SK-N-SH (cell line): ENCODE measurements around the gene WFDC6. TPM values are rescaled to one million over a fixed set of nuclear protein-coding genes. Genes with fewer than 3 reads are reported as not detected.

Experiments
- CTCF ChIA-PET: fragments of 300-600, 350-600 bp; formaldehyde crosslinking; extraction: SDS; loops from one replicate; lab custom pipeline; 2021; lab: Yijun Ruan, JAX
- POLR2A ChIA-PET: fragments of 350-600 bp; sonication (Branson Sonifier 250); formaldehyde crosslinking; extraction: SDS; loops from one replicate; lab custom pipeline; 2020; ENCODE audit warnings: antibody characterized with exemption, inconsistent platforms; lab: Yijun Ruan, JAX
- DNase-seq: peaks from one replicate; pipeline ENCODE4 v3.0.0; 2012
- H2AFZ ChIP-seq: fragments of 200-600 bp; sonication (generic); 2 replicates; pipeline ENCODE4 v1.8.1; 2016; ENCODE audit warnings: antibody characterized with exemption, mild to moderate bottlenecking, low read depth
- H3F3A ChIP-seq: fragments of 200-600 bp; sonication (generic); replicated peaks from 2 replicates; pipeline ENCODE3; 2016; ENCODE audit warnings: antibody characterized with exemption, mild to moderate bottlenecking; ENCODE audit not compliant: insufficient read depth
- H3K27ac ChIP-seq, 2 experiments: fragments of 200-500 bp in 1 of 2; fragments of 200-600 bp in 1 of 2; sonication (Bioruptor generic) in 1 of 2; sonication (generic), shearing (Covaris generic) in 1 of 2; 2 replicates each; pipeline versions ENCODE4 v1.5.1 to v1.6.1; 2014 to 2016; ENCODE audit warnings: low read depth in 2 of 2, inconsistent platforms in 1 of 2, low read length in 1 of 2, mild to moderate bottlenecking in 1 of 2, mixed read lengths in 1 of 2
- H3K27me3 ChIP-seq: fragments of 200-600 bp; sonication (generic), shearing (Covaris generic); 2 replicates; pipeline ENCODE4 v1.6.1; 2016; ENCODE audit warnings: mixed run types; ENCODE audit not compliant: insufficient read depth
- H3K36me3 ChIP-seq, 2 experiments: fragments of 200-500 bp in 1 of 2; fragments of 200-600 bp in 1 of 2; sonication (Bioruptor generic) in 1 of 2; sonication (generic) in 1 of 2; replicated peaks in 1 of 2; 2 replicates each; pipeline versions ENCODE3 to v1.5.1; 2014 to 2016; ENCODE audit warnings: low read length in 1 of 2, mild to moderate bottlenecking in 1 of 2; ENCODE audit not compliant: insufficient read depth in 2 of 2, control insufficient read depth in 1 of 2
- H3K4me1 ChIP-seq, 2 experiments: fragments of 200-500 bp in 1 of 2; fragments of 200-600 bp in 1 of 2; sonication (Bioruptor generic) in 1 of 2; sonication (generic), shearing (Covaris generic) in 1 of 2; 2 replicates each; pipeline versions ENCODE4 v1.5.1 to v1.6.1; 2014 to 2016; ENCODE audit warnings: low read depth in 1 of 2, low read length in 1 of 2, mixed run types in 1 of 2; ENCODE audit not compliant: insufficient read depth in 2 of 2, control insufficient read depth in 1 of 2
- H3K4me2 ChIP-seq: fragments of 200-600 bp; sonication (generic), shearing (Covaris generic); 2 replicates; pipeline ENCODE4 v1.6.1; 2017; ENCODE audit warnings: mixed run types
- H3K4me3 ChIP-seq, 2 experiments: fragments of 200-500 bp in 1 of 2; fragments of 200-600 bp in 1 of 2; sonication (Bioruptor generic) in 1 of 2; sonication (generic), shearing (Covaris generic) in 1 of 2; 2 replicates each; pipeline versions ENCODE4 v1.5.1 to v1.8.1; 2014 to 2016; ENCODE audit warnings: low read depth in 2 of 2, inconsistent platforms in 1 of 2, low read length in 1 of 2, mild to moderate bottlenecking in 1 of 2, mixed read lengths in 1 of 2, moderate library complexity in 1 of 2
- H3K79me2 ChIP-seq: fragments of 200-600 bp; sonication (generic); 2 replicates; pipeline ENCODE4 v1.8.1; 2017; ENCODE audit warnings: mild to moderate bottlenecking; ENCODE audit not compliant: insufficient read depth
- H3K9ac ChIP-seq: fragments of 200-600 bp; sonication (generic); 2 replicates; pipeline ENCODE4 v1.6.1; 2017; ENCODE audit warnings: mixed run types
- H3K9me2 ChIP-seq: fragments of 200-600 bp; sonication (generic); 2 replicates; pipeline ENCODE4 v1.6.1; 2017; ENCODE audit warnings: mixed run types
- H3K9me3 ChIP-seq: fragments of 200-600 bp; sonication (generic); 2 replicates; pipeline ENCODE4 v1.6.1; 2017; ENCODE audit warnings: mixed run types, mild to moderate bottlenecking, moderate library complexity
- H4K20me1 ChIP-seq: fragments of 200-600 bp; sonication (generic); 2 replicates; pipeline ENCODE4 v1.6.1; 2017; ENCODE audit warnings: mild to moderate bottlenecking, mixed run types; ENCODE audit not compliant: insufficient read depth
- CHD2 ChIP-seq: fragments of 150-350 bp; IDR thresholded peaks from 2 replicates; pipeline ENCODE4 v1.6.1; 2018; ENCODE audit warnings: low read length; ENCODE audit not compliant: partially characterized antibody
- CTCF ChIP-seq: fragments of 200-600 bp; sonication (generic); IDR thresholded peaks from 2 replicates; pipeline ENCODE4 v1.6.1; 2017; ENCODE audit warnings: antibody characterized with exemption, mild to moderate bottlenecking, moderate library complexity
- ELF1 ChIP-seq: IDR thresholded peaks from 2 replicates; pipeline ENCODE4 v1.4.0; 2012
- EZH2phosphoT487 ChIP-seq: fragments of 200-600 bp; sonication (generic); IDR thresholded peaks from 2 replicates; pipeline ENCODE4 v1.6.1; 2017; ENCODE audit warnings: low read depth, mixed run types, mild to moderate bottlenecking, antibody characterized with exemption, moderate library complexity, borderline replicate concordance
- FOXM1 ChIP-seq: IDR thresholded peaks from 2 replicates; pipeline ENCODE4 v1.4.0; 2012; ENCODE audit warnings: low read depth, mild to moderate bottlenecking
- JUND ChIP-seq: IDR thresholded peaks from 2 replicates; pipeline ENCODE4 v1.4.0; 2012
- MEF2A ChIP-seq: IDR thresholded peaks from 2 replicates; pipeline ENCODE4 v1.4.0; 2012; ENCODE audit warnings: low read depth, borderline replicate concordance
- MXI1 ChIP-seq: IDR thresholded peaks from 2 replicates; pipeline ENCODE4 v1.6.1; 2012; ENCODE audit warnings: mild to moderate bottlenecking, low read depth, low read length, improper control_type of control experiment
- NRF1 ChIP-seq: IDR thresholded peaks from 2 replicates; pipeline ENCODE4 v1.6.1; 2012; ENCODE audit warnings: low read depth, mild to moderate bottlenecking, low read length
- REST ChIP-seq: IDR thresholded peaks from 2 replicates; pipeline ENCODE4 v1.6.1; 2012; ENCODE audit warnings: mild to moderate bottlenecking, low read depth, low read length, moderate library complexity
- RFX5 ChIP-seq: IDR thresholded peaks from 2 replicates; pipeline ENCODE4 v1.6.1; 2012; ENCODE audit warnings: mild to moderate bottlenecking, improper control_type of control experiment, low read length
- RXRA ChIP-seq: IDR thresholded peaks from 2 replicates; pipeline ENCODE4 v1.4.0; 2012; ENCODE audit warnings: low read depth, mild to moderate bottlenecking, borderline replicate concordance
- SIN3A ChIP-seq: IDR thresholded peaks from 2 replicates; pipeline ENCODE4 v1.6.1; 2012; ENCODE audit warnings: low read depth, mild to moderate bottlenecking, low read length, moderate library complexity, borderline replicate concordance
- SMC3 ChIP-seq: IDR thresholded peaks from 2 replicates; pipeline ENCODE4 v1.6.1; 2012; ENCODE audit warnings: low read depth, low read length, improper control_type of control experiment
- TCF12 ChIP-seq: IDR thresholded peaks from 2 replicates; pipeline ENCODE4 v1.4.0; 2012
- YY1 ChIP-seq: IDR thresholded peaks from 2 replicates; pipeline ENCODE4 v1.4.0; 2012; ENCODE audit warnings: low read depth, mild to moderate bottlenecking
- ZBTB33 ChIP-seq: IDR thresholded peaks from 2 replicates; pipeline ENCODE4 v1.4.0; 2012; ENCODE audit warnings: low read depth, borderline replicate concordance
- WGBS: methylation state at CpG from one replicate; pipeline ENCODE4 v1.1.6; 2017; ENCODE audit warnings: low lambda C conversion rate; 5-methylcytosine and 5-hydroxymethylcytosine counted together
- polyA plus RNA-seq, 3 experiments: library from polyadenylated mRNA; depleted of rRNA; stranded (reverse); fragments of >200 nt; gene quantifications; 2 replicates each; pipeline ENCODE4 v1.2.3, GENCODE V29; 2012
- TF ChIP-seq, protein P1 (sequence below): fragments of 150-350 bp; IDR thresholded peaks from 2 replicates; pipeline ENCODE4 v1.6.1; 2016; ENCODE audit warnings: mild to moderate bottlenecking, low read depth, low read length

WFDC6 gene
- polyA plus RNA-seq, 1 of the 3 experiments (the other 2 are of a cell fraction): not detected

GRCh38 chr20:45523821-45524220, 15.5 kb downstream of the WFDC6 start:
- no peak for DNase-seq
- Histone ChIP-seq H3K9ac (no peak overlapping the region), H4K20me1 (no peaks in the 10 kb centered on the region), H3K4me1 (no peaks in the 10 kb centered on the region), H3K27me3 (no peaks in the 10 kb centered on the region; the same call in 1 of the 2 replicates), H3K27ac (no peak overlapping the region), H3K4me2 (no peak overlapping the region), H3F3A (no peaks in the 10 kb centered on the region), H3K4me3 (no peak overlapping the region), H3K9me2 (no peaks in the 10 kb centered on the region), H2AFZ (no peak overlapping the region), H3K9me3 (no peaks in the 10 kb centered on the region), H3K79me2 (no peaks in the 10 kb centered on the region), H3K36me3 (no peaks in the 10 kb centered on the region)
- 2% methylated on average over 1 of the region's 1 CpG for WGBS
- ChIA-PET POLR2A (no interaction called here), CTCF (no interaction called here)
- no peak for TF ChIP-seq NRF1
- TF ChIP-seq MEF2A: no peak
- TF ChIP-seq SIN3A: no peak
- TF ChIP-seq, protein P1, sequence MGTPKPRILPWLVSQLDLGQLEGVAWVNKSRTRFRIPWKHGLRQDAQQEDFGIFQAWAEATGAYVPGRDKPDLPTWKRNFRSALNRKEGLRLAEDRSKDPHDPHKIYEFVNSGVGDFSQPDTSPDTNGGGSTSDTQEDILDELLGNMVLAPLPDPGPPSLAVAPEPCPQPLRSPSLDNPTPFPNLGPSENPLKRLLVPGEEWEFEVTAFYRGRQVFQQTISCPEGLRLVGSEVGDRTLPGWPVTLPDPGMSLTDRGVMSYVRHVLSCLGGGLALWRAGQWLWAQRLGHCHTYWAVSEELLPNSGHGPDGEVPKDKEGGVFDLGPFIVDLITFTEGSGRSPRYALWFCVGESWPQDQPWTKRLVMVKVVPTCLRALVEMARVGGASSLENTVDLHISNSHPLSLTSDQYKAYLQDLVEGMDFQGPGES: no peak
- TF ChIP-seq REST: no peak
- no peak for TF ChIP-seq YY1

DNA sequence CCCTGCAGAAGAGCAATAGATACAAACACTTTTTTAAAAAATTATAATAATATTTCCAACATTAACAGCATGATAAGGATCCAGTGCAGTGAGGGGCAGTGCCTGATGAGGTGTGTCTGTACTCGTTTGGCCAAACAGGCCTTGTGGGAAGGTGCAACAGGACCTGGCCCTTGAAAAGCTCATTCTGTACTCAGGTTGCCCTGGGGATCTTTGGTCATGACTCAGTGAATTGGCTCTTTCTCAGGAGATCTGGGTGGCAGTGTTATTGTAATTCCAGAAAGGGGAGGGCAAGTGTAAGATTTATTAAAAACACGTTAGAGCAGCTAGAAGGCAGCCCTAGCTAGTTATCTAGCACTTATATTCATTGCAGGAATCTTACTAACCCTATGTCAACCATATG, 21.0 kb downstream of the WFDC6 start:
- Histone ChIP-seq H3K79me2 (no peaks in the 10 kb centered on the region), H3F3A (no peaks in the 10 kb centered on the region), H2AFZ (no peak overlapping the region), H3K9me2 (no peaks in the 10 kb centered on the region), H4K20me1 (no peaks in the 10 kb centered on the region), H3K36me3 (no peaks in the 10 kb centered on the region), H3K27me3 (no peaks in the 10 kb centered on the region; the same call in 1 of the 2 replicates), H3K4me1 (no peaks in the 10 kb centered on the region), H3K4me2 (no peak overlapping the region), H3K9ac (no peak overlapping the region), H3K4me3 (no peak overlapping the region), H3K27ac (no peak overlapping the region), H3K9me3 (no peaks in the 10 kb centered on the region)
- ChIA-PET POLR2A (no interaction called here), CTCF (no interaction called here)
- no peak for DNase-seq
- TF ChIP-seq ZBTB33 (no peak), CTCF (no peak), MXI1 (no peak), SIN3A (no peak), CHD2 (no peak), RFX5 (no peak), TCF12 (no peak), EZH2phosphoT487 (no peak), ELF1 (no peak), SMC3 (no peak), NRF1 (no peak), JUND (no peak), RXRA (no peak), FOXM1 (no peak)
- WGBS: 6% methylated on average over 2 of the region's 2 CpGs
